Measurements from ENCODE around the gene PLCH1.

- TF ChIP-seq, protein P1, sequence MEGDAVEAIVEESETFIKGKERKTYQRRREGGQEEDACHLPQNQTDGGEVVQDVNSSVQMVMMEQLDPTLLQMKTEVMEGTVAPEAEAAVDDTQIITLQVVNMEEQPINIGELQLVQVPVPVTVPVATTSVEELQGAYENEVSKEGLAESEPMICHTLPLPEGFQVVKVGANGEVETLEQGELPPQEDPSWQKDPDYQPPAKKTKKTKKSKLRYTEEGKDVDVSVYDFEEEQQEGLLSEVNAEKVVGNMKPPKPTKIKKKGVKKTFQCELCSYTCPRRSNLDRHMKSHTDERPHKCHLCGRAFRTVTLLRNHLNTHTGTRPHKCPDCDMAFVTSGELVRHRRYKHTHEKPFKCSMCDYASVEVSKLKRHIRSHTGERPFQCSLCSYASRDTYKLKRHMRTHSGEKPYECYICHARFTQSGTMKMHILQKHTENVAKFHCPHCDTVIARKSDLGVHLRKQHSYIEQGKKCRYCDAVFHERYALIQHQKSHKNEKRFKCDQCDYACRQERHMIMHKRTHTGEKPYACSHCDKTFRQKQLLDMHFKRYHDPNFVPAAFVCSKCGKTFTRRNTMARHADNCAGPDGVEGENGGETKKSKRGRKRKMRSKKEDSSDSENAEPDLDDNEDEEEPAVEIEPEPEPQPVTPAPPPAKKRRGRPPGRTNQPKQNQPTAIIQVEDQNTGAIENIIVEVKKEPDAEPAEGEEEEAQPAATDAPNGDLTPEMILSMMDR (optimal IDR thresholded peaks at IDR 0.05 in 1 of 3, IDR thresholded peaks at IDR 0.05 in 1 of 3, conservative IDR thresholded peaks at IDR 0.05 in 1 of 3; ENCODE audit: extremely low read depth in 1 of 3, insufficient read depth in 2 of 3, low read length in 3 of 3) = no peak
- TF ChIP-seq EZH2 (IDR thresholded peaks at IDR 0.05; ENCODE audit: low read length) = no peak
Observed at GRCh38 chr3:155634121-155634719, 110.7 kb downstream of the PLCH1 start.
